Measurements from ENCODE around the gene DYNLL2. TPM values are rescaled to one million over a fixed set of nuclear protein-coding genes. Genes with fewer than 3 reads are reported as not detected.
A peak's percentile ranks its signal among the peaks of the same experiment; 100 is the strongest.
"Not testable (repeated sequence)": the region's sequence is repeated elsewhere in the genome, so short reads cannot be mapped to it uniquely, and the experiment has no call there.

The DYNLL2 gene
- polyA plus RNA-seq, 10 donors: 33.2 to 48.9 (median 41.1) TPM

- no peak for DNase-seq
Measured at GRCh38 chr17:58097384-58098088, 14.3 kb downstream of the DYNLL2 start.

DNA sequence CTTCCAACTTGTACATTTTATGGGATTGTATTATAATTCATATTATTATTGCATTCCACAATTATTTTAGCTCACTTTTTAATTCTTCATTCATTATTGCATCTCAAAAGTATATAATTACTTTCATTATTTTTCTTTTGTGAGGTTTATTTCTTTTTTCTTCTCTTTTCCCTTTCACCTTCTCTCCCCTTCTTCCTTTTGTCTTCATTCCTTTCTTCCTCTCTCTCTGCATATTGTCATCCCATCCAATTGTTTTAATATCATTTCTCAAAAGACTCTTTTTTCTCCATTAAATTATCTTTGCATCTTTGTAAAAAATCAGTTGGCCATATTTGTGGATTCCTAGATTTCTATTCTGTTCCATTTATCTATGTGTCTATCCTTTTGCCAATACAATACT is 17.3 kb downstream of the DYNLL2 start:
- no peak for DNase-seq

DNA sequence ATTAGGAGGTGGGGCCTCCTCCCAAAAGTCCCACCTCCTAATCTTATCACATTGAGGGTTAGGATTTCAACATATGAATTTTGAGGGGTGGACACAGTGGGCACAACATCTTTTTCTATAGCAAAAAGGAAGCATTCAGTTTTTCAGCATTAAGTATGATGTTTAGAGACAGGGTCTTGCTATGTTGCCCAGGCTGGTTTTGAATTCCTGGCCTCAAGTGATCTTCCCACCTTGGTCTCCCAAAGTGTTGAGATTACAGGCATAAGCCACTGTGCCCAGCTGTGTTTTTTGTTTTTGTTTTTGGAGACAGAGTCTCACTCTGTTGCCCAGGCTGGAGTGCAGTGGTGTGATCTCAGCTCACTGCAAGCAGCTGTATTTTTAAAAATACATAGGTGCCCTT is 18.7 kb downstream of the DYNLL2 start:
- DNase-seq: not testable (repeated sequence)

DNA sequence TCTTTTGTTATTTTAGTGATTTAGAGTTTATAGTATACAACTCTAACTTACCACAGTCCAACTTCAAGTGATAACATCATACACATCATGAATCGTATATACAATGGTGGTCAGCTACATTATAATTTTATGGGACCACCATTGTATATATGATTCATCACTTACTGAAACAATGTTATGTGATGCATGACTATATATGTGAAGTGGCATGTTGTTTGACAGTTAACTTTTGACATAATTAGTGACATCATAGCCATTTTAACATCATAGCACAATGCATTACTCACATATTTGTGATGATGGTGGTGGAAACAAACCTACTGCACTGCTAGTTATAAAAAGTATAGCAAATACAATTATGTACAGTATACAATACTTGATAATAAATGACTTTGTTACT is 21.9 kb downstream of the DYNLL2 start:
- no peak for DNase-seq

DNA sequence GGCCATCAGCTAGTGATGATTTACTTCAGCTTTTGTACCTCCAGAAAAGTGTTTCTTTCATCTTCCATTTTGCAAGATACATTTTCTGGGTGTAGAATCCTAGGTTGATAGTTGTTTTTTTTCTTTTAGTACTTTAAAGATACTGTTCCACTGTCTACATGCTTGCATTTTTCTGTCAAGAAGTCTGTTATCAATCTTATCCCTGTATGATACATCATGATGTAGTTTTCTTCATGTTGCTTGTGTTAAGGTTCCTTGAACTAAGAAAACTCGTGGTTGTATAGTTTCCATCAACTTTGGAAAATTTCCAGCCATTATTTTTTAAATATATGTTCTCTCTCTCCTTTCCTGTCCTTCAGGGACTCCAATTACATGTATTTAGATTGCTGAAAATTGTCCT is 24.1 kb downstream of the DYNLL2 start:
- DNase-seq: no peak

DNA sequence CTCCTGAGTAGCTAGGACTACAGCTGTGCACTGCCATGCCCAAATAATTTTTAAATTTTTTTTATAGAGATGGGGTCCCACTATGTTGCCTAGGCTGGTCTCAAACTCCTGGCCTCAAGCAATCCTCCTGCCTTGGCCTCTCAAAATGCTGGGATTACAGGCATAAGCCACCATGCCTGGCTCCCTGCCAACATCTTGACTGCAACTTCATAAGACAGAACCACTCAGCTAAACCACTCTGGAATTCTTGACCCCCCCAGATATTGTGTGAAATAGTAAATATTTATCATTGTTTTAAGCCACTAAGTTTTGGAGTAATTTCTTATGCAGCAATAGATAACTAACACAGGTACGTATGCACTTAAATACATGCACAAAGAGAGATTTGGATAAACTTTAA is 26.0 kb downstream of the DYNLL2 start:
- DNase-seq: no peak

- DNase-seq: no peak
Measured at GRCh38 chr17:58110012-58110411, 26.8 kb downstream of the DYNLL2 start.

GRCh38 chr17:58111676-58112075 is 28.5 kb downstream of the DYNLL2 start:
- DNase-seq: no peak

GRCh38 chr17:58112970-58113631 is 29.9 kb downstream of the DYNLL2 start:
- DNase-seq: peak; percentile 53 to 78 (median 69)

DNA sequence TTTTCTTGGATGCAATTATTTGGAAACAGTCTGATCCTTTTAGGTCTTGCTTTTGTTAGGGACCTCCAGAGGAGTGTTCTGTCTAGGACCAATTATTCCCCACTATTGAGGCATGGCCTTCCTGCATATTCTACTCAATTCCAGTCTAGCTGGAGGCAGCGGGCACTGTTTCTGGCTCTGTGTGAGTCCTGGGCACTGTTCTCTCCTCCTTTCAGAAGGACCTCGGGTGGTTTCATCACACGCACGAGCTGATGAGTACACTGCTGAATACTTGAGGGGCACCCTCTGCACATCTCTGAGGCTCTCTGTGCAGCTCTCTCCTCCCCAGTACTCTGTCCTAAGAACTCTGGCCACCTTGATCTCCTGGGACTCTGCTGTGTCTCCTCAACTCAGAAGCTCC is 30.7 kb downstream of the DYNLL2 start:
- DNase-seq: no peak

DNA sequence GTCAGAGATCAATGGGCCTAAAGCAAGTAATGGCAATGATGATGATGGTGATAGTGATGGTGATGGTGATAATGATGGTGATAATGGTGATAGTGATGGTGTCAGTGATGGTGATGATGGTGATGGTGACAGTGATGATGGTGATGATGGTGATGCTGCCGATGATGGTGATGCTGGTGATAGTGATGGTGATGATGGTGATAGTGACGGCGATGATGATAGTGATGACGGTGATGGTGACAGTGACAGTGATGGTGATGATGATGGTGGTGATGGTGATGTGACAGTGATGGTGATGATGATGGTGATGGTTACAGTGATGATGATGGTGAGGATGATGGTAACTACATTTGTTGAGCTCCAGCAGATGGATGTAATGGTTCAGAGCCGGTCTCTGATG is 34.2 kb downstream of the DYNLL2 start:
- DNase-seq: no peak

DNA sequence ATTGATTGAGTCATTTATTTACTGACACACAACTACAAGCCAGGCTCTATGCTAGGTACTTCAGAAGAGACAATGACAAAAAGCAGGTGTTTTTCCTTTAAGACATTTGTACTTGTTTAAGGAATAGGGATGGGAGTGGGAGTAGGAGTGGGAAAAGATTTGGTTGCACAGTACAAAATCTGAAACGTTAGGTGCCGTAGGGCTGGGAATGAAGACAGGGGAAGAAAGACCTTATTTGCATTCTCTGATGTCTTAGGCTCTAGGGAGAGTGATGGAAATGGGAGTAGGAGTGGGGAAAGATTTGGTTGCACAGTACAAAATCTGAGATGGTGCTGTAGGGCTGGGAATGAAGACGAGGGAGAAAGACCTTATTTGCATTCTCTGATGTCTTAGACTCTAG is 36.3 kb downstream of the DYNLL2 start:
- no peak for DNase-seq

- DNase-seq: peak; percentile 51 to 77 (median 77)
Measured at GRCh38 chr17:58120195-58120822, 37.1 kb downstream of the DYNLL2 start.

DNA sequence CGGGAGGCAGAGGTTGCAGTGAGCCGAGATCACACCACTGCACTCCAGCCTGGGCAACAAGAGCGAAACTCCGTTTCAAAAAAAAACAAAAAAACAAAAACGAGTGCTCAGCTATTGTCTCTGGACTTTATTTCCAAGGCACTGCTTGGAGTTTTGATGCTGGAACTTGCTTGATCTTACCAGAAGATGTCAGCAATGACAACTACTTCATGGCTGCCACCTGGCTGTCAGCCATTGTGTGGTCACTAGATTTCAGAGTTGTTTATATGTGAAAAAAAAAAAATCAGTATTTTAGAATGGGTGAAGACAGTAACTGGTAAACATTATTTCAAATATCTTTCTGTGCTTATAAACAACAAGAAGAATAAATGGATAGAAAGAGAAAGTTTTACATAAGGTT is 38.7 kb downstream of the DYNLL2 start:
- DNase-seq: peak in 2 of 3 donors; percentile 4 to 6

GRCh38 chr17:58127846-58128245 is 44.6 kb downstream of the DYNLL2 start:
- DNase-seq: no peak

DNA sequence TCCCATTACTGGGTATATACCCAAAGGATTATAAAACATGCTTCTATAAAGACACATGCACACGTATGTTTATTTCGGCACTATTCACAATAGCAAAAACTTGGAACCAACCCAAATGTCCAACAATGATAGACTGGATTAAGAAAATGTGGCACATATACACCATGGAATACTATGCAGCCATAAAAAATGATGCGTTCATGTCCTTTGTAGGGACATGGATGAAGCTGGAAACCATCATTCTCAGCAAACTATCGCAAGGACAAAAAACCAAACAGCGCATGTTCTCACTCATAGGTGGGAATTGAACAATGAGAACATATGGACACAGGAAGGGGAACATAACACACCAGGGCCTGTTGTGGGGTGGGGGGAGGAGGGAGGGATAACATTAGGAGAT is 49.5 kb downstream of the DYNLL2 start:
- DNase-seq: not testable (repeated sequence)

GRCh38 chr17:58136669-58137279 is 53.6 kb downstream of the DYNLL2 start:
- DNase-seq: no peak

DNA sequence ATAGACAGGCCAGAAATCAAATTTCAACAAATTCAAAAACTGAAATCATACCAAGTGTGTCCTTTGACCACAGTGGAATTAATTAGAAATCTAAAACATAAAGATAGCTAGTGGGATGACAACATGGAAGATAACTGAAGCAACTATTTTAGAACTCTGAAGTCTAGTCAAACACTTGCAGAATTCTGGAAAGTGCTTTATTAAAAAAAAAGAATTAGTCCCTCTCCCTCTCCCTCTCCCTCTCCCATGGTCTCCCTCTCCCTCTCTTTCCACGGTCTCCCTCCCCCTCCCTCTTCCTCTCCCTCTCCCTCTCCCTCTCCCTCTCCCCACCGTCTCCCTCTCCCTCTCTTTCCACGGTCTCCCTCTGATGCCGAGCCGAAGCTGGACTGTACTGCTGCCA is 58.3 kb downstream of the DYNLL2 start:
- DNase-seq: no peak

- DNase-seq: not testable (repeated sequence)
Measured at GRCh38 chr17:58143335-58143734, 60.1 kb downstream of the DYNLL2 start.

GRCh38 chr17:58144801-58145200 is 61.6 kb downstream of the DYNLL2 start:
- DNase-seq: no peak

All from muscle of back (tissue), 11 donors.